PFSK-1 (cell line): ENCODE data around the gene OR56A1.

Experiments
- POLR2AphosphoS5 ChIP-seq: IDR thresholded peaks from 2 replicates; pipeline ENCODE4 v1.6.1; 2012; ENCODE audit warnings: low read depth, mild to moderate bottlenecking, control low read depth, low read length, moderate library complexity
- REST ChIP-seq, 2 experiments: IDR thresholded peaks; 2 replicates each; pipeline versions ENCODE4 v1.6.1 to v1.8.0; 2011 to 2012; ENCODE audit warnings: low read depth in 2 of 2, low read length in 2 of 2, control low read depth in 1 of 2, inconsistent platforms in 1 of 2, mild to moderate bottlenecking in 1 of 2, moderate library complexity in 1 of 2; ENCODE audit not compliant: insufficient read depth in 1 of 2
- SIN3A ChIP-seq: IDR thresholded peaks from 2 replicates; pipeline ENCODE4 v1.6.1; 2012; ENCODE audit warnings: mild to moderate bottlenecking, low read length, moderate library complexity, borderline replicate concordance; ENCODE audit not compliant: insufficient read depth

GRCh38 chr11:6061475-6061874 lies 30.9 kb upstream of the OR56A1 start:
- no peak for TF ChIP-seq REST (IDR thresholded peaks at IDR 0.05; ENCODE audit: insufficient read depth in 1 of 2, low read depth in 2 of 2, low read length in 2 of 2)
- TF ChIP-seq POLR2AphosphoS5, result no peak
- TF ChIP-seq SIN3A, result no peak
